ENCODE data around the gene SLC26A8.
"Not testable (repeated sequence)": the region's sequence is repeated elsewhere in the genome, so short reads cannot be mapped to it uniquely, and the experiment has no call there.

DNA sequence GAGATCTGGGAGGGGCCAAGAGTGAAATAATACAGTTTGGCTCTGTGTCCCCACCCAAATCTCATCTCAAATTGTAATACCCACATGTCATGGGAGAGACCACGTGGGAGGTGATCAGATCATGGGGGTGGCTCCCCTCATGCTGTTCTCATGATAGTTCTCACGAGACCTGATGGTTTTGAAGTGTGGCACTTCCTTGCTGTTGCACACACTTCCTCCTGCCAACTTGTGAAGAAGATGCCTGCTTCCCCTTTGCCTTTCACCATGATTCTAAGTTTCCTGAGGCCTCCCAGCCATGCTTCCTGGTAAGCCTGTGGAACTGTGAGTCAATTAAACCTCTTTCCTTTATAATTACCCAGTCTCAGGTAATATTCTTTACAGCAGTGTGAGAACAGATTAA is 114.9 kb downstream of the SLC26A8 start:
- TF ChIP-seq, protein P1, sequence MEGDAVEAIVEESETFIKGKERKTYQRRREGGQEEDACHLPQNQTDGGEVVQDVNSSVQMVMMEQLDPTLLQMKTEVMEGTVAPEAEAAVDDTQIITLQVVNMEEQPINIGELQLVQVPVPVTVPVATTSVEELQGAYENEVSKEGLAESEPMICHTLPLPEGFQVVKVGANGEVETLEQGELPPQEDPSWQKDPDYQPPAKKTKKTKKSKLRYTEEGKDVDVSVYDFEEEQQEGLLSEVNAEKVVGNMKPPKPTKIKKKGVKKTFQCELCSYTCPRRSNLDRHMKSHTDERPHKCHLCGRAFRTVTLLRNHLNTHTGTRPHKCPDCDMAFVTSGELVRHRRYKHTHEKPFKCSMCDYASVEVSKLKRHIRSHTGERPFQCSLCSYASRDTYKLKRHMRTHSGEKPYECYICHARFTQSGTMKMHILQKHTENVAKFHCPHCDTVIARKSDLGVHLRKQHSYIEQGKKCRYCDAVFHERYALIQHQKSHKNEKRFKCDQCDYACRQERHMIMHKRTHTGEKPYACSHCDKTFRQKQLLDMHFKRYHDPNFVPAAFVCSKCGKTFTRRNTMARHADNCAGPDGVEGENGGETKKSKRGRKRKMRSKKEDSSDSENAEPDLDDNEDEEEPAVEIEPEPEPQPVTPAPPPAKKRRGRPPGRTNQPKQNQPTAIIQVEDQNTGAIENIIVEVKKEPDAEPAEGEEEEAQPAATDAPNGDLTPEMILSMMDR (IDR thresholded peaks at IDR 0.05): not testable (repeated sequence)
- TF ChIP-seq POLR2AphosphoS5 (IDR thresholded peaks at IDR 0.05): not testable (repeated sequence)

All from esophagus muscularis mucosa (tissue), 3 donors.